Limb (tissue), 2 donors: ENCODE measurements around the gene SETD1A.

ENCODE experiments used
- DNase-seq, 2 donors: peaks; one replicate each; pipeline ENCODE4 v3.0.0-alpha.2; 2016; ENCODE audit errors: extremely low spot score in 2 of 2

Gene SETD1A

DNA sequence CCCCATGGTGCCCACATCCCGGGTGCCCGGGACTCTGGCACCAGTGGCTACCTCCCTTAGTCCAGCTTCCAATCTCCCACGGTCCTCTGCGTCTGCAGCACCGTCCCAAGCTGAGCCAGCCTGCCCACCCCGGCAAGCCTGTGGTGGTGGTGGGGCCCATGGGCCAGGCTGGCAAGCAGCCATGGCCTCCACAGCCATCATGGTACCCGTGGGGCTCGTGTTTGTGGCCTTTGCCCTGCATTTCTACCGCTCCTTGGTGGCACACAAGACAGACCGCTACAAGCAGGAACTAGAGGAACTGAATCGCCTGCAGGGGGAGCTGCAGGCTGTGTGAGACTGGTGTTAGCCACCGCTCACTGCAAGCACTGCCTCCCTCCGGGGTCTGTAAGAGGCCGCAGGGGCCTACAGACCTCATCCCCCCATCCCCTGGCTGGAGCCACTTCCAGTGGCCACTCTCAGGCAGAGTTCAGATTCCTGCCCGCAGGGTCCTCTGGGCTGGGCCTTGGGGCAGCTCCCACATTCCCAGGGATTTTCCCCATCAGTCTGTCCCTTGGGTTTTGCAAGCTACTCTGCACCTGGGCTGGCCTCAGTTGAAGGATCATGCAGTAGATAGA is 3.9 kb upstream of the SETD1A start:
- DNase-seq, result peak; percentile 67 to 82

- DNase-seq, result no peak
Measured at GRCh38 chr16:30954993-30955392, 2.6 kb upstream of the SETD1A start.

GRCh38 chr16:30956601-30957455 is 726 bp upstream of the SETD1A start:
- DNase-seq, result peak in 1 of 2 donors; percentile 90

DNA sequence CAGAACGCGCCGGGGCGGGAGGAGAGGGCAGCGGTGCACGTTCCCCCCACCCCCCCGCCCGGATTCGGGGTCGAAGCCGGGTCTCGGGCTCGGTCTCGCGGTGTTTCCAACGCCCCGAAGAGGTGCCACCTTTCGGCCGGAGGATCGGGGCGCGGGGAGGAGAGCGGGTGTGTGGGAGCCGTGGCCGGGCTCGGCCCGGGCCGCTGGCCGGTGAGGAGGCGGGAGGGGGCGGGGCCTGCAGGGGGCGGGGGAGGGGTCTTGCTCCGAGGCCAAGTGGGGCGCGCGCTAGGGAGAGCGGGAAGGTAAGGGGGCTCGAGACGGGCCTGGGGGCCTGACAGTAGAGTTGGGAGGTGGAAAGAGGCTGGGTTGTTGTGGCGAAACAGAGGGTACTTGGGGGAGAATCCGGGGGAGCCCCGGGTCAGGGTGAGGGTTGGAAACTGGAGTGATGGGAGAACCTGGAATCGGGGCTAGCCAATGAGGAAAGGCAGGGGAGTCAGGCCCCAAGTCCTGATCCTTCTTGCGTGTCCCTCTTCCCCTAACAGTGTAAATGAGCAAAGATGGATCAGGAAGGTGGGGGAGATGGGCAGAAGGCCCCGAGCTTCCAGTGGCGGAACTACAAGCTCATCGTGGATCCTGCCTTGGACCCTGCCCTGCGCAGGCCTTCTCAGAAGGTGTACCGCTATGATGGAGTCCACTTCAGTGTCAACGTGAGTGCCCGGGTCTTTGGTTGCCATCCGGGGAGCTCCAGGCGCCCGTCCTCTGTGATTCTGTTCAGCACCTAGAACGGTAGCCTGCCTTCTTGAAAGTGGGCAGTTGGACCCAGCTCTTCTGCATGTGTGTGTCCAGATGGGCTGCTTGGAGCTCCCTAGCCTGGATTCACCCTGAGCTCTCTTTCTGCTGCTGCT is 873 bp downstream of the SETD1A start:
- DNase-seq, result peak in 1 of 2 donors; percentile 24

GRCh38 chr16:30961384-30961783 is 3.8 kb downstream of the SETD1A start:
- DNase-seq, result no peak

- DNase-seq, result no peak
Measured at GRCh38 chr16:30963925-30964511, 6.5 kb downstream of the SETD1A start.

- no peak for DNase-seq
Measured at GRCh38 chr16:30964574-30965226, 7.1 kb downstream of the SETD1A start.

DNA sequence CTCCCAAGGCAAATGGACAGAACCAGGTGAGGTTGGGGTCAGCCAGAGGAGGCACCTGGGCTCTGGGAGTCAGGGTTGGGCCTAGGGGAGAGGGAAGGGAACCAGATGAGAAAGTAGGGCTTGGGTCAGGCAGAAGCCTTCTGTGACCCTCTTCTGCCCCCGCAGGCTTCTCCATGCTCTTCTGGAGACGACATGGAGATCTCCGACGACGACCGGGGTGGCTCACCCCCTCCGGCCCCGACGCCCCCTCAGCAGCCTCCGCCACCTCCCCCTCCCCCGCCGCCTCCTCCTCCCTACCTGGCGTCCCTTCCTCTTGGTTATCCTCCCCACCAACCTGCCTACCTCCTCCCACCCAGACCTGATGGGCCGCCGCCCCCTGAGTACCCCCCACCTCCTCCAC is 7.9 kb downstream of the SETD1A start:
- no peak for DNase-seq

- no peak for DNase-seq
Measured at GRCh38 chr16:30966033-30966619, 8.6 kb downstream of the SETD1A start.

DNA sequence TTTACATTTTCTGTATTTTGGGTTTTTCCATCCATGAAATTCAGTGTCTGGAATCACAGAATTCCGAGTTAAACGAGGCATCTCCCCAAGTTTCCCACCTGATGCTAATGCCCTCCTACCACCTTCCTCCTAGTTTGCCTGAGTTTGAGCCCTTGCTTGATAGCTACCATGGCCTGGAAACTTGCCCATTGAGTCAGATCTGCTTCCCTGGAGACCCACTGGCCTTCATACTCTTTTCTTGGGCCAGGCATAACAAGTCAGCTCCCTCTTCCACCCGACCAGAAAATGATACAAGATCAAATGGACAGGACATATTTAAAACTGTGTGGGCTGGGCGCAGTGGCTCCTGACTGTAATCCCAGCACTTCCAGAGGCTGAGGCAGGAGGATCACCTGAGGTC is 10.2 kb downstream of the SETD1A start:
- no peak for DNase-seq

DNA sequence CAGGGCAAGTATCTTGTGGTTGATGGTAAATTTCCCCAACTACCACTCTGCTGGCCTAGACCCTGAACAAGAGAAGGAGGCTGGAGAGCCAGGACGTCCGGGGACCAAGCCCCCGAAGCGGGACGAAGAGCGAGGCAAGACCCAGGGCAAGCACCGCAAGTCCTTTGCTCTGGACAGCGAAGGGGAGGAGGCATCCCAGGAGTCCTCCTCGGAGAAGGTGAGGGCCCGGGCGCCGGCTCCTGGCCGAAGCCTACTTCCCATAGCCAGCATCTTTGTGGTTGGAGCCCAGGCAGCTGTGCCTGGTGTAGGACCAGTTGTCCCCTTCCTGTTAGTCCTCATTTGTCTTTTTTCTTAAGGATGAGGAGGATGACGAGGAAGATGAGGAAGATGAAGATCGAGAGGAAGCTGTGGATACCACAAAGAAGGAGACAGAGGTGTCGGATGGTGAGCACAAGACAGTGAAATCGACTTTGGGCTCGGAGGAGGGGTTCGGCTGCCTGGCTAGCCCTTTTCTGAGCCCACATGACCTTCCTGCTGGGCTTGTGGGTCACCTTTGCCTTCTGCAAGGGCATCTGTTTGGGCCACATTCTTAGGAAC is 11.8 kb downstream of the SETD1A start:
- DNase-seq, result no peak

DNA sequence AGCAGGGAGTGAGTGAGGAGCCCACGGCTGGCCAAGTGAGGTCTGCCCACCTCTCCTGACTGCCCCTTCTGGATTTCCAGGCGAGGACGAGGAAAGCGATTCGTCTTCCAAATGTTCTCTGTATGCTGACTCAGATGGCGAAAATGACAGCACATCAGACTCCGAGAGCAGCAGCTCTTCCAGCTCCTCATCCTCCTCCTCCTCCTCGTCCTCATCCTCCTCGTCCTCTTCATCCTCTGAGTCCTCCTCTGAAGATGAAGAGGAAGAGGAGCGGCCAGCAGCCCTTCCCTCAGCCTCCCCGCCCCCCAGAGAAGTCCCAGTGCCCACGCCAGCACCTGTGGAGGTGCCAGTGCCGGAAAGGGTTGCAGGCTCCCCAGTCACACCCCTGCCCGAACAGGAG is 13.7 kb downstream of the SETD1A start:
- no peak for DNase-seq

GRCh38 chr16:30972872-30973271 is 15.3 kb downstream of the SETD1A start:
- no peak for DNase-seq

DNA sequence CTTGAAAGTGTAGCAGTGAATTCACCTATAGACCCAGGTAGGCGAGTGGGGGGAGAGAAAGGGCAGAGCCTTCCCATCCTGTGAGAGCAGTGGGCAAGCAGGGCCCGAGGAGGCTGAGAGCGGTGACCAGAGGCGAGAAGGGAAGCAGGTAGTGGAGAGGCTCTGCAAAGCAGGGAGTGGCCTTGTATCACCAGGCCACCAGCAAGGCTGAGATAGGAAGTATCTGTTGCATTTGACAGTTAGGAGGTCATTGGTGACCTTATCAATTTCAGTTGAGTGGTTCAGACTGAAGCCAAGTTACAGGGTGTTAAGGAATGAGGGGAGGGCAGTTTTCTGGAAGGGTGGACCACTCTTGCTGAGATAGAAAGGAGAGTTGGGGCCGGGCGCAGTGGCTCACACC is 16.8 kb downstream of the SETD1A start:
- DNase-seq, result no peak

- no peak for DNase-seq
Measured at GRCh38 chr16:30976486-30976885, 18.9 kb downstream of the SETD1A start.

DNA sequence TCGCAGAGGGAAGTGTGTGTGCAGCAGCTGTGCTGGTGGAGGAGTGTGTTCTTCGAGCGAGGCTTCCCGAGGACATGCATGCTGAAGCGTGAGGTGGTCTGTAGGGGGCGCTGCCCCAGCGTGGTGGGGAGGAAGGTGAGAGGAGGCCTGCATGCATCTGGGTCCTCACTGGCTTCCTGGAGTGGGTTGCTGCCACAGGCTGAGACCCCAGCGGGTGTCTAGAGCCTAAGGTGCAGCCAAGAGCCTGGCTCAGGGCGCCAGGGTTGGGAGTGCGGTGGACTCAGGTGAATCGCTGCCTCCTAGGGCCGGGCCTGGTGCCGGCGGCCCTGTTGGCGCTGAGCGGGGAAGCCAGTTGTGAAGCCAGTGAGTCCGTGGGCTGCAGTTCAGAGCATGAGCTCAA is 19.9 kb downstream of the SETD1A start:
- DNase-seq, result no peak

- DNase-seq, result no peak
Measured at GRCh38 chr16:30979170-30980022, 21.8 kb downstream of the SETD1A start.

- no peak for DNase-seq
Measured at GRCh38 chr16:30980023-30980371, 22.4 kb downstream of the SETD1A start.

GRCh38 chr16:30980434-30980833 is 22.9 kb downstream of the SETD1A start:
- no peak for DNase-seq
